A549 treated with AZD9567 at 1 μM for 4 hours (cell line): ENCODE results near the gene GABRB3. TPM values are rescaled to one million over a fixed set of nuclear protein-coding genes. Genes with fewer than 3 reads are reported as not detected.

Source experiments
- total RNA-seq: library from RNA; stranded (reverse); fragments of 200-300 nt; extraction: Qiagen RNA extraction; gene quantifications from 5 replicates; pipeline ENCODE4 v1.2.3, GENCODE V29; 2022; ENCODE audit not compliant: insufficient read depth

Gene GABRB3
- total RNA-seq: 63.8 to 97.6 TPM (median 78.5 TPM) in 5 replicates

DNA sequence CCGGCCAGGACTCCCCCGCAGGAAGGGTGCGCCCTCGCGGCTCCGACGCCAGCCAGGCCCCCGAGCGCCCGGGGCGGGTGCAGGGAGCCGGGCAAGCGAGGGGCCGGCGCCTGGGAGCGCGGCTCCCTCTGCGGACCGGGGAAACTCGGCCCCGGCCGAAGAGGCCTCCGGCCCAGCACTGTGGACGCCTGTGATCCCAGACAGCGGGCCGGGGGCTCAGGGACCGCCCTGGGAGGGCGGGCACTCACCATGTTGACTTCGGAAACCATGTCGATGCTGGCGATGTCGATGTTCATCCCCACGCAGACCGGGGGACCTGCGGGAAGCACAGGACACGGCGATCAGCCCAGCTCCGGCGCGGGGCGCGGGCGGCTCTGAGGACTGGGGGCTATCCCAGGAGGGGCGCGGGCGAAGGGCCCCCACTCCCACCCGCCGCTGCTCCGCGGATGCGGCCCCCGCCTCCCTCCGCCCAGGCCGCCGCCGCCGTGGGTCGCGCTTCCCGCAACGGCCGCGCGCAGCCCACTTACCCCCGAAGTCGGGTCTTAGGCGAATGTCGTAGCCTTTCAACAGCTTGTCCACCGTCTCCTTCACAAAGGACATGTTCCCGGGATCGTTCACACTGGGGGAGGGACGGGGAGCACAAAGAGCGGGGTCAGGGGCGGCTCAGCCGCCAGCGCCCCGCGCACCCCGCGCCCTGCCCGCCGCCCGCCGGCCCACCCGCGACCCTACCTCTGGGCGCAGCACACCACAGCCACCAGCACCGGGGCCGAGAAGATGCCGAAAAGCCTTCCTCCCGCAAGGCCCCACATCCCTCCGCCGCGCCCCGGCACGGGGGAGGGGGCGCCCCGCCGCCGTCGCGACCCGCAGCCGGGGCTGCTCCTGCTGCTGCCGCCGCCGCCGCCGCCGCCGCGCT, at the start of gene GABRB3:
Gene GABRB3, minus strand, starts transcription at position 913 of the 913 bp plus-strand sequence.

Other genes starting within 250 kb of the GABRB3 start
- 79.4 to 118 TPM (median 101 TPM) in 5 replicates for gene GABRA5, start 94.0 kb upstream of the GABRB3 start, total RNA-seq
- 0.19 to 0.39 TPM (median 0.28 TPM) in 4 of 5 replicates, not detected in the other for gene GABRG3, start 198.1 kb upstream of the GABRB3 start, total RNA-seq